OCI-LY7 (cell line): ENCODE data around the gene PLCB2. TPM values are rescaled to one million over a fixed set of nuclear protein-coding genes. Genes with fewer than 3 reads are reported as not detected.

Source experiments
- BruUV-seq: library from RNA; stranded (reverse); fragments of 400-500 nt; replicated peaks from 2 replicates; lab custom pipeline; 2021; lab: Mats Ljungman, UMichigan
- CTCF ChIA-PET: fragments of 300-600 bp; sonication (Branson Sonifier 250); formaldehyde crosslinking; loops from one replicate; lab custom pipeline; 2022; ENCODE audit warnings: antibody characterized with exemption; ENCODE audit not compliant: unreplicated experiment; lab: Charles Lee
- POLR2A ChIA-PET: fragments of 300-600 bp; sonication (Branson Sonifier 250); formaldehyde crosslinking; loops from one replicate; lab custom pipeline; 2022; ENCODE audit warnings: antibody characterized with exemption; lab: Charles Lee
- DNase-seq: peaks from one replicate; pipeline ENCODE4 v3.0.0-alpha.2; 2015; ENCODE audit warnings: low spot score
- H2AFZ ChIP-seq: fragments of 200-600 bp; sonication (generic), shearing (Covaris generic); 2 replicates; pipeline ENCODE4 v1.6.1; 2014; ENCODE audit warnings: mild to moderate bottlenecking, antibody characterized with exemption, low read length, moderate library complexity
- H3K27ac ChIP-seq: fragments of 200-600 bp; sonication (generic); 2 replicates; pipeline ENCODE4 v1.5.1; 2014; ENCODE audit warnings: mixed run types, low read depth, mild to moderate bottlenecking, moderate library complexity, low read length, inconsistent platforms; ENCODE audit not compliant: poor library complexity, severe bottlenecking
- H3K36me3 ChIP-seq: fragments of 200-600 bp; sonication (generic); 2 replicates; pipeline ENCODE4 v1.6.1; 2014; ENCODE audit warnings: mild to moderate bottlenecking, antibody characterized with exemption, low read length, moderate library complexity, mixed read lengths; ENCODE audit not compliant: insufficient read depth
- H3K4me1 ChIP-seq: fragments of 200-600 bp; sonication (generic); 2 replicates; pipeline ENCODE4 v1.5.1; 2014; ENCODE audit warnings: mild to moderate bottlenecking, low read length; ENCODE audit not compliant: insufficient read depth, poor library complexity, severe bottlenecking
- H3K4me2 ChIP-seq: fragments of 200-600 bp; sonication (generic); 2 replicates; pipeline ENCODE4 v1.6.1; 2014; ENCODE audit warnings: mild to moderate bottlenecking, low read length
- H3K4me3 ChIP-seq: fragments of 200-600 bp; sonication (generic); 2 replicates; pipeline ENCODE4 v1.5.1; 2014; ENCODE audit warnings: mild to moderate bottlenecking, low read depth, low read length; ENCODE audit not compliant: poor library complexity, severe bottlenecking
- H3K79me2 ChIP-seq: fragments of 200-600 bp; sonication (generic); 2 replicates; pipeline ENCODE4 v1.6.1; 2016; ENCODE audit warnings: low read depth, mild to moderate bottlenecking, low read length, moderate library complexity, mixed read lengths; ENCODE audit not compliant: insufficient read depth
- H3K9me2 ChIP-seq: fragments of 200-600 bp; sonication (generic); 2 replicates; pipeline ENCODE4 v1.6.1; 2016; ENCODE audit warnings: mild to moderate bottlenecking, low read length, mixed read lengths; ENCODE audit not compliant: insufficient read depth
- H3K9me3 ChIP-seq: fragments of 200-600 bp; sonication (generic); 2 replicates; pipeline ENCODE4 v1.6.1; 2014; ENCODE audit warnings: mild to moderate bottlenecking, mixed run types, low read length, mixed read lengths
- H4K20me1 ChIP-seq: fragments of 200-600 bp; sonication (generic); 2 replicates; pipeline ENCODE4 v1.6.1; 2014; ENCODE audit warnings: mild to moderate bottlenecking, antibody characterized with exemption, low read length, moderate library complexity, mixed read lengths; ENCODE audit not compliant: insufficient read depth
- CTCF ChIP-seq: fragments of 200-600 bp; sonication (generic); conservative IDR thresholded peaks from 2 replicates; pipeline ENCODE4 v1.5.1; 2014; ENCODE audit warnings: mild to moderate bottlenecking, antibody characterized with exemption, low read length, moderate library complexity, mixed read lengths
- EZH2phosphoT487 ChIP-seq: fragments of 200-600 bp; sonication (generic); IDR thresholded peaks from 2 replicates; pipeline ENCODE4 v1.6.1; 2018; ENCODE audit warnings: low read depth, borderline replicate concordance, mild to moderate bottlenecking, mixed run types, antibody characterized with exemption, low read length, moderate library complexity, mixed read lengths
- intact Hi-C: fragments of 100-400 bp; cut with micrococcal nuclease; formaldehyde crosslinking; loops from one replicate; pipeline ENCODE4 v1.10.0; 2022; ENCODE audit not compliant: unreplicated experiment
- total RNA-seq, 2 experiments: library from RNA; depleted of rRNA in 1 of 2; stranded (reverse); fragments of >200 nt in 1 of 2; shearing (Covaris generic) in 1 of 2; gene quantifications; 2 replicates each; pipeline ENCODE4 v1.2.3, GENCODE V29; 2014 to 2022

The PLCB2 gene
- total RNA-seq, 2 experiments from 2014 or later = 9.6 TPM; not detected in 1

GRCh38 chr15:40355976-40356585 lies 48.3 kb upstream of the PLCB2 start:
- H3K9me2 ChIP-seq = no peaks in the 10 kb centered on the region
- no peak overlapping the region for H3K27ac ChIP-seq
- no peak overlapping the region for H3K4me2 ChIP-seq
- DNase-seq = no peak
- no peaks in the 10 kb centered on the region for H3K79me2 ChIP-seq
- no peaks in the 10 kb centered on the region for H3K36me3 ChIP-seq
- TF ChIP-seq CTCF (no peak), EZH2phosphoT487 (no peak)
- H3K4me1 ChIP-seq = peaks cover 11% of the 10 kb centered on the region
- CTCF ChIA-PET = no interaction called here
- intact Hi-C loops = no loop called here
- no peaks in the 10 kb centered on the region for H3K9me3 ChIP-seq
- H2AFZ ChIP-seq = no peak overlapping the region
- H4K20me1 ChIP-seq = no peaks in the 10 kb centered on the region
- no peak overlapping the region for H3K4me3 ChIP-seq
- BruUV-seq = no TSS peak
- POLR2A ChIA-PET = no interaction called here

DNA sequence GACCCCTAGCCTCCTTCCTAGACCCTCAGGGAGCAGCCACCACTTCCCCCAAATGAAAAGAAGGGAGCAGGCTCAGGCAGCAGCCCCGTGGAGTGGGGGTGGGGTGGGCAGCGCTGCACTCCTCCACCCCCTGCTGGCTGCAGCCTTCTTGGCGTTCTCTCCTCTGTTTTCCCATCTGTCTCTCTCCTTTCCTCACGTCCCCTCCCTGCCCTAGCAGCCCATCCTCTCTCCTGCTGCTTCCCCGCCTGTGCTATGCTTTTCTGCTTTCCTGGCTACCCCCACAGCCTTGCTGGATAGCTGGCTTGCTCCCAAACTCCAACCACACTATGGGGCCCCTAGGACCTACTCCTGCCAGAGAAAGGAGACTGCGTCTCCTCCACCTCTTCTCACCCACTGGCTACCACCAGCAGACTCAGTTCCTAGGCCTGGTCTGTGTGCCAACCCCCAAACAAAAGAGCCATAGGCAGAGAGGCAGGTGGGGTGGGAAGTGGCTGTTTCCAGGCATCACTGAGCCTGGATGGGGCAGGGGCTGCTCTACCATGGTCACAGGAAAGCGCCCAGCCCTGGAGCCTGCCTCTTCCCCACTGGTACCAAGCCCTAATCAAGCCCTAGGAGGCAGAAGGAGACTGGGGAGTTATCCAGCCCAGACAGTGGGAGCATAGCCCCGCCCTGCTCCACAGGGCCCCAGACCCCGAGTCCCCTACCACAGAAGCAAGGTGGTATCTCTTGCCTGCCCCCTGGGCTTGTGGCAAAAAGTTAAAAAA lies 46.9 kb upstream of the PLCB2 start:
- H3K9me2 ChIP-seq = no peaks in the 10 kb centered on the region
- no peaks in the 10 kb centered on the region for H3K9me3 ChIP-seq
- TF ChIP-seq CTCF (peak; percentile 60), EZH2phosphoT487 (no peak)
- peak; percentile 31 for DNase-seq
- no peak overlapping the region for H2AFZ ChIP-seq
- no peak overlapping the region for H3K4me3 ChIP-seq
- H3K4me2 ChIP-seq = no peak overlapping the region
- ChIA-PET POLR2A (interaction anchor here (0.5 to 0.9 kb wide), 2 partner anchors 20 to 50 kb away, joined by 3 read pairs; no protein-coding TSS in a partner anchor), CTCF (interaction anchor here (1.0 kb wide), 1 partner anchor 15 kb away, joined by 3 read pairs; no protein-coding TSS in a partner anchor)
- intact Hi-C loops = no loop called here
- BruUV-seq = no TSS peak
- H3K27ac ChIP-seq = no peak overlapping the region
- H3K4me1 ChIP-seq = peaks cover 11% of the 10 kb centered on the region
- no peaks in the 10 kb centered on the region for H3K79me2 ChIP-seq
- no peaks in the 10 kb centered on the region for H4K20me1 ChIP-seq
- no peaks in the 10 kb centered on the region for H3K36me3 ChIP-seq

DNA sequence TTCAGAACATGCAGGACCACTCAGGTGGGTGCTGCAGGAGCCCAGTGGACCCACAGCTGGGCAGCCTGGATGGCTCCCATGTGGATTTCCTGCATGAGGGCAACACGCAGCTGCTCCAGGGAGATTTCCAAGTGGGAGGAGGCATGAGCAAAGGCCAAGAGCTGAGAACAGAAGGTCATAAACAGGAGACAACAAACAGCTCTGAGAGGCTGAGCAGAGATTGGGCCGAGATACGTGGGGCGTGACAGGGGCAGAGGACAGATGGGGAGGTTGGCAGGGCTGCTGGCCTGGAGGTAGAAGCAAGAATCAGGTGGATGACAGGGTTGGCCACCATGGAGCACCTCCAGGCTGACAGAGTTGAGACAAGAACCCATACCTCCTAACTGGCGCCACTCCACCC lies 46.0 kb upstream of the PLCB2 start:
- Histone ChIP-seq H2AFZ (no peak overlapping the region), H3K4me3 (no peak overlapping the region), H4K20me1 (no peaks in the 10 kb centered on the region), H3K9me2 (no peaks in the 10 kb centered on the region), H3K27ac (no peak overlapping the region), H3K4me1 (peaks cover 5% of the 10 kb centered on the region), H3K36me3 (no peaks in the 10 kb centered on the region), H3K79me2 (no peaks in the 10 kb centered on the region), H3K4me2 (no peak overlapping the region), H3K9me3 (no peaks in the 10 kb centered on the region)
- DNase-seq = no peak
- TF ChIP-seq CTCF (no peak), EZH2phosphoT487 (no peak)
- CTCF ChIA-PET = no interaction called here
- POLR2A ChIA-PET = no interaction called here
- intact Hi-C loops = no loop called here
- no TSS peak for BruUV-seq
